GM12878 (cell line): Measurements from ENCODE around the gene ZNF552. TPM values are rescaled to one million over a fixed set of nuclear protein-coding genes. Genes with fewer than 3 reads are reported as not detected.
"Not testable (repeated sequence)": the region's sequence is repeated elsewhere in the genome, so short reads cannot be mapped to it uniquely, and the experiment has no call there.

ENCODE experiments used
- ATAC-seq: fragments of 200-7000 bp; cut with Tn5 transposase; 3 replicates; pipeline ENCODE4 v1.9.1; 2020; ENCODE audit warnings: mild to moderate bottlenecking, moderate library complexity
- BruUV-seq: library from RNA; stranded (reverse); fragments of 400-500 nt; replicated peaks from 2 replicates; lab custom pipeline; 2021; lab: Mats Ljungman, UMichigan
- CTCF ChIA-PET: fragments of 300-600 bp; sonication (Branson Sonifier 250); formaldehyde crosslinking; extraction: SDS; loops from one replicate; lab custom pipeline; 2021; ENCODE audit warnings: inconsistent platforms; lab: Yijun Ruan, JAX
- POLR2A ChIA-PET: fragments of 350-600 bp; formaldehyde crosslinking; extraction: SDS; loops from one replicate; lab custom pipeline; 2021; ENCODE audit warnings: inconsistent platforms; lab: Charles Lee
- RAD21 ChIA-PET: fragments of 300-600 bp; sonication (Branson Sonifier 250); formaldehyde crosslinking; loops from one replicate; lab custom pipeline; 2023; ENCODE audit warnings: antibody characterized with exemption; ENCODE audit not compliant: unreplicated experiment; lab: Charles Lee
- SMC1A ChIA-PET: fragments of 300-600 bp; sonication (Branson Sonifier 250); formaldehyde crosslinking; loops from one replicate; lab custom pipeline; 2023; ENCODE audit not compliant: unreplicated experiment, uncharacterized antibody; lab: Charles Lee
- DNase-seq: peaks from one replicate; pipeline ENCODE4 v3.0.0-alpha.2; 2011; ENCODE audit warnings: low read depth, low spot score
- FAIRE-seq: peaks from 3 replicates; lab custom pipeline; 2011; peaks lifted over from hg19 to GRCh38; lab: Jason Lieb, UNC
- H2AFZ ChIP-seq: 2 replicates; pipeline ENCODE4 v1.6.0; 2011; ENCODE audit warnings: low read depth, low read length, control low read depth; ENCODE audit not compliant: control insufficient read depth
- H3K27ac ChIP-seq: 2 replicates; pipeline ENCODE4 v1.5.1; 2011; ENCODE audit warnings: control low read depth; ENCODE audit not compliant: control insufficient read depth, insufficient read depth
- H3K27me3 ChIP-seq, 2 experiments: replicated peaks in 1 of 2; 2 replicates each; pipeline versions ENCODE4 v1.6.0 to v1.6.1; 2011; ENCODE audit warnings: low read length in 1 of 2; ENCODE audit not compliant: control insufficient read depth in 2 of 2, insufficient read depth in 2 of 2
- H3K36me3 ChIP-seq, 2 experiments: 2 replicates each; pipeline ENCODE4 v1.5.1; 2011; ENCODE audit warnings: low read length in 1 of 2; ENCODE audit not compliant: control insufficient read depth in 2 of 2, insufficient read depth in 2 of 2
- H3K4me1 ChIP-seq: 2 replicates; pipeline ENCODE4 v1.6.1; 2011; ENCODE audit warnings: mild to moderate bottlenecking, low read length, moderate library complexity, mixed read lengths; ENCODE audit not compliant: control insufficient read depth, insufficient read depth
- H3K4me2 ChIP-seq: 2 replicates; pipeline ENCODE4 v1.6.0; 2011; ENCODE audit warnings: control low read depth; ENCODE audit not compliant: control insufficient read depth, insufficient read depth
- H3K4me3 ChIP-seq: fragments of 200-600 bp; sonication (generic); 2 replicates; pipeline ENCODE4 v1.5.1; 2016
- H3K79me2 ChIP-seq: 2 replicates; pipeline ENCODE4 v1.6.0; 2011; ENCODE audit warnings: low read length; ENCODE audit not compliant: control insufficient read depth, insufficient read depth
- H3K9ac ChIP-seq: 2 replicates; pipeline ENCODE4 v1.8.0; 2011; ENCODE audit warnings: low read length, control low read depth, mixed read lengths; ENCODE audit not compliant: control insufficient read depth, insufficient read depth
- H3K9me3 ChIP-seq: replicated peaks from 3 replicates; pipeline ENCODE4 v1.5.1; 2011; ENCODE audit warnings: mild to moderate bottlenecking, low read length; ENCODE audit not compliant: control insufficient read depth, insufficient read depth
- H4K20me1 ChIP-seq: 2 replicates; pipeline ENCODE4 v1.6.0; 2011; ENCODE audit not compliant: control insufficient read depth, insufficient read depth
- WGBS: methylation state at CpG from one replicate; pipeline ENCODE4 v1.1.6; 2016; ENCODE audit warnings: low lambda C conversion rate; ENCODE audit not compliant: insufficient replicate concordance, insufficient coverage; ENCODE audit errors: missing lambda C conversion rate; 5-methylcytosine and 5-hydroxymethylcytosine counted together
- in situ Hi-C: fragments of 300-500 bp; cut with MboI; formaldehyde crosslinking; loops from 9 replicates; pipeline ENCODE4 v1.14.3; 2018; ENCODE audit warnings: mixed read lengths
- intact Hi-C: fragments of 100-400 bp; cut with micrococcal nuclease; formaldehyde crosslinking; loops from one replicate; pipeline ENCODE4 v1.14.2; 2022; ENCODE audit not compliant: unreplicated experiment
- polyA plus RNA-seq, 11 experiments: library from polyadenylated mRNA; depleted of rRNA in 4 of 11; unstranded in 6 of 11; stranded (reverse) in 5 of 11; fragments of >200 nt; fragmentation: Nextera tagmentation in 4 of 11; fragmentation: Illumina TruSeq in 1 of 11; extraction: Ambion mirVana in 4 of 11; extraction: Trizol in 1 of 11; gene quantifications; 1 replicate in 1 of 11; 2 replicates in 10 of 11; pipeline versions ENCODE4 v1.2.1 to v1.2.3, GENCODE V29; 2011 to 2016; ENCODE audit warnings: inconsistent platforms in 2 of 11, missing spikeins in 2 of 11, low read depth in 1 of 11
- total RNA-seq, 4 experiments: library from RNA; depleted of rRNA in 3 of 4; stranded (reverse); fragments of >200 nt in 3 of 4; fragmentation: Illumina TruSeq in 1 of 4; extraction: Trizol in 1 of 4; gene quantifications; 2 replicates each; pipeline versions ENCODE4 v1.2.1 to v1.2.3, GENCODE V29; 2013 to 2021
- TF ChIP-seq, protein P1 (sequence below): IDR thresholded peaks from 2 replicates; pipeline ENCODE4 v1.6.1; 2011; ENCODE audit warnings: mild to moderate bottlenecking, low read depth, low read length, moderate library complexity; ENCODE audit not compliant: insufficient replicate concordance

The ZNF552 gene
- total and polyA plus RNA-seq, 10 of the 15 experiments (the other 5 are each of a cell fraction or from before 2014, with no cell fraction given) = 3.6 to 13.3 (median 8.0) TPM

GRCh38 chr19:57851812-57852603 is 37.3 kb upstream of the ZNF552 start:
- DNase-seq, BruUV-seq, CTCF ChIA-PET, H3K9ac ChIP-seq, FAIRE-seq, H3K27ac ChIP-seq, H3K4me1 ChIP-seq, in situ Hi-C loops, ATAC-seq, POLR2A ChIA-PET, H3K9me3 ChIP-seq, H3K36me3 ChIP-seq, intact Hi-C loops, H2AFZ ChIP-seq, RAD21 ChIA-PET, H4K20me1 ChIP-seq, H3K27me3 ChIP-seq: not testable (repeated sequence)
- Histone ChIP-seq H3K4me3 (0 out of 2 replicates have a peak overlapping the region, but pooled peaks have one; percentile 99), H3K4me2 (peak overlapping the region; percentile 79; the same call in 1 of the 2 replicates), H3K79me2 (peaks cover 24% of the 10 kb centered on the region)
- SMC1A ChIA-PET = interaction anchor here (1.3 kb wide), 1 partner anchor 56 kb away, joined by 4 read pairs; no protein-coding TSS in a partner anchor
- 98% methylated on average over 5 of the region's 6 CpGs for WGBS

GRCh38 chr19:57850553-57851017 is 35.9 kb upstream of the ZNF552 start:
- Histone ChIP-seq H3K4me1 (no peaks in the 10 kb centered on the region), H3K36me3 (peaks cover 0 to 1% of the 10 kb centered on the region in 2 experiments; a peak in 3 of 4 replicates), H3K79me2 (peaks cover 24% of the 10 kb centered on the region), H2AFZ (no peak overlapping the region), H3K9me3 (no peaks in the 10 kb centered on the region), H3K4me2 (peak overlapping the region; percentile 79), H4K20me1 (no peaks in the 10 kb centered on the region), H3K27ac (peak overlapping the region; percentile 92), H3K4me3 (peak overlapping the region; percentile 99), H3K9ac (peak overlapping the region; percentile 93), H3K27me3 (no peaks in the 10 kb centered on the region)
- ATAC-seq = peak; percentile 58
- DNase-seq = no peak
- intact Hi-C loops = no loop called here
- in situ Hi-C loops = no loop called here
- POLR2A ChIA-PET = no interaction called here
- SMC1A ChIA-PET = interaction anchor here (0.7 to 1.3 kb wide), 2 partner anchors 31 to 55 kb away, joined by 4 read pairs; no protein-coding TSS in a partner anchor
- WGBS = 2% methylated on average over 11 of the region's 11 CpGs
- TF ChIP-seq, protein P1, sequence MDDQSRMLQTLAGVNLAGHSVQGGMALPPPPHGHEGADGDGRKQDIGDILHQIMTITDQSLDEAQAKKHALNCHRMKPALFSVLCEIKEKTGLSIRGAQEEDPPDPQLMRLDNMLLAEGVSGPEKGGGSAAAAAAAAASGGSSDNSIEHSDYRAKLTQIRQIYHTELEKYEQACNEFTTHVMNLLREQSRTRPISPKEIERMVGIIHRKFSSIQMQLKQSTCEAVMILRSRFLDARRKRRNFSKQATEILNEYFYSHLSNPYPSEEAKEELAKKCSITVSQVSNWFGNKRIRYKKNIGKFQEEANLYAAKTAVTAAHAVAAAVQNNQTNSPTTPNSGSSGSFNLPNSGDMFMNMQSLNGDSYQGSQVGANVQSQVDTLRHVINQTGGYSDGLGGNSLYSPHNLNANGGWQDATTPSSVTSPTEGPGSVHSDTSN = no peak
- no peak for FAIRE-seq
- CTCF ChIA-PET = no interaction called here
- RAD21 ChIA-PET = no interaction called here
- BruUV-seq = no TSS peak
